ENCODE results near the gene GAS5.

GAS5 gene

DNA sequence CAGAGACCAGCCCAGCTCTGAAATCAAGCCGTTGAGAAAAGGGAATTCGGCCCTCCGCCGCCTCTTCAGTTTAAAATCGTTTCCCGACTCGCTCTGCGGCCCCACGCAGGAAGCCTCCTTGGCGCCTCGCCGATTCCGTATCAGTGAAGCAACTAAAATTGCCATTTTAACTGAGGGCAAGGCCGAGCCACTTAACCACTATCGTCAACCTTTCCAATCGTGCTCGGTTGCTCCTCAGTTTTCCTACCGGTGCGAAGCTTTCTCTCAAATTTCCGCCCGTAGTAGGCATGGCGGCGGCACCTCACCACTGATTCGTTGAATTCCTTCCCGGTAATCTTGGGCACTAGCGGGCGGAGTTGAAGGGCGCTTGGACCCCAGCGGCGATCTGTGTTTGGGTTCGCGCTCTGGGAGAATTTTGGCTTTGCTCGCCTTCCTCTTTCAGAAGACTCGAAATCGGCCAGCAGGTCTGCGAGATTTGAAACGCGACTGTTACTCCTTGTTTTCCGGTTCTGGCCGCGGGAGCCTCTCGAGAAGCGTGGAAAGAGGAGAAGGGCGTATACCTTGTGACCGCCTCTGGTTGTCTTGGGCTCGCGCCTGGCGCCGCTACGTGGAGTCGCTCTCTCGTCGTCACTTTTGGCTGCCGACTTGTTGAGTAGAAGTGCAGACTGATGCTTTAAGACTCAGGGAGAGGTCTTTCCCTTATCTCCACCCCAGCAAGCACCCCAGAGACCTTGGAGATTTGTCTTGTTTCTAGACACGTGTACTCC, 43.3 kb downstream of the GAS5 start, which contains the start of the genes CENPL and DARS2:
TSS of gene CENPL (minus strand) at position 569 of the 767 bp plus-strand sequence. CDS start 13,584 bp downstream, outside the sequence.
TSS of gene DARS2 (plus strand) at position 359 of the 767 bp plus-strand sequence. CDS start 557 bp downstream, outside the sequence.
- DNase-seq (ENCODE audit: low spot score): peak; percentile 93

DNA sequence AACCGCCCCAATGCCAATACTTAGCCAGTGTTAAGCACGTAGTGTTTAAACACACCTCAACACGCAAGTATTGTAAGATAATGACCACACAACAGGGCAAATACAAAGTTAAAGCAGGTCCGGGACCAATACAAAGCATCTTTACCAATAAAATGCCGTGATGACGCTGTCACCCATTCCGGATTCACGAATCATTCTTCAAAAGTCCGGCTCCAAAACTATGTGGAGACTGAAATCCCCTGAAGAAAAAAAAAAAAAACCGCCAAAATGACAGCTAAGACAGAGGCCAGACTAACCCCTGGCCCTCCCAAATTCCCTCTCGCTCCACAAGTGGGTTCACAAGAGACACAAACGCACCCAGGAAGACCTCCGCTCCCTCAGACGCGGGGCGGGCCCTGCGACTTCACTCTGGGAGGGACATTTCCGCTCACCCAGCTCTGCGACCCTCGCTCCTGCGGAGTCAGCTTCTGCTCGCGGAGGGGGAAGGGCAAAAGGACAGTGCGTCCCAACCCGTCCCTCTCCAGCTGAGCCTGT, 43.9 kb downstream of the GAS5 start:
- no peak for DNase-seq (ENCODE audit: low spot score)

DNA sequence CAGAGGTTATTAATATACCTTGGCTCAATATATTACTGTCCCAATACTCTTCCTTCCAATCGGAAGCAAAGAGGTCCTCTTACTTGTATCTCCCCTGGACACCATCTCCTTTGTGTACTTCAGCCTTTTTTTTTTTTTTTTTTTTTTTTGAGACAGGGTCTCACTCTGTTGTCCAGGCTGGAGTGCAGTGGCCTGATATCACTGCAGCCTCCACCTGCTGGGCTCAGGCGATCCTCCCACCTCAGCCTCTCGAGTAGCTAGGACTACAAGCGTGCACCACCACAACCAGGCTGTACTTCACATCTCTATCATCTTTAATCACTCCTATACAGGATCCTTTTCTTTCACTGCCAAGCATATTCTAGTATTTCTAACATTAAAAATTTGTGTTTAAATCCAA, 46.1 kb downstream of the GAS5 start:
- DNase-seq (ENCODE audit: low spot score): no peak

DNA sequence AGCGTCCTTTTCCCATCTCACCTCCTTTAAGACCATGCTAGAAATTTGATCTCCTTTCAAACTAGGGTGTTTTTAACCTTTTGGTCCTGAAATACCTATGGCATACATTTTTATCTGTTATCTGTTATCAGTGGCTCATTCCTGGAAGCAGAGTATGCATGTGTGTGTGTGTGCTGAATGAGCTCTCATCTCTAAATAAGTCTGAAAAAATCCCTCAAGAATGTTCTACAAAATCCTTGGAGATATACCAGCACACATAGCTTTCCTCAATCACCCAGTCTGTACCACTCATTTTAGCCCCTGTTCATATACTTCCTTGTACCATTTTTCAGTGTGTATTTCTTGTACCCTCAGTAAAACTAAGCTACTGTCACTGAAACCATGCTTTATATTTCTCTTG, 49.3 kb downstream of the GAS5 start:
- DNase-seq (ENCODE audit: low spot score): no peak

Measured in GM03348 (cell line).